Mucosa of stomach (tissue), 1 donor: Measurements from ENCODE around the gene AMIGO2.
"Not testable (repeated sequence)": the region's sequence is repeated elsewhere in the genome, so short reads cannot be mapped to it uniquely, and the experiment has no call there.

Experiments
- H3K27me3 ChIP-seq: one replicate; pipeline ENCODE4 v1.7.0; 2013; ENCODE audit warnings: mild to moderate bottlenecking, low read length; ENCODE audit not compliant: control insufficient read depth, insufficient read depth
- H3K36me3 ChIP-seq: one replicate; pipeline ENCODE4 v1.7.0; 2013; ENCODE audit warnings: low read length; ENCODE audit not compliant: control insufficient read depth, insufficient read depth
- H3K4me1 ChIP-seq: one replicate; pipeline ENCODE4 v1.7.0; 2013; ENCODE audit warnings: mild to moderate bottlenecking, low read length; ENCODE audit not compliant: control insufficient read depth, insufficient read depth
- H3K4me3 ChIP-seq: one replicate; pipeline ENCODE4 v1.7.0; 2013; ENCODE audit warnings: low read length
- H3K9ac ChIP-seq: one replicate; pipeline ENCODE4 v1.7.0; 2013; ENCODE audit warnings: mild to moderate bottlenecking, low read length, moderate library complexity
- H3K9me3 ChIP-seq: one replicate; pipeline ENCODE4 v1.7.0; 2013; ENCODE audit warnings: mild to moderate bottlenecking, low read length, moderate library complexity; ENCODE audit not compliant: control insufficient read depth
- donor health status: Pancreatic carcinoma.

Gene AMIGO2, protein sequence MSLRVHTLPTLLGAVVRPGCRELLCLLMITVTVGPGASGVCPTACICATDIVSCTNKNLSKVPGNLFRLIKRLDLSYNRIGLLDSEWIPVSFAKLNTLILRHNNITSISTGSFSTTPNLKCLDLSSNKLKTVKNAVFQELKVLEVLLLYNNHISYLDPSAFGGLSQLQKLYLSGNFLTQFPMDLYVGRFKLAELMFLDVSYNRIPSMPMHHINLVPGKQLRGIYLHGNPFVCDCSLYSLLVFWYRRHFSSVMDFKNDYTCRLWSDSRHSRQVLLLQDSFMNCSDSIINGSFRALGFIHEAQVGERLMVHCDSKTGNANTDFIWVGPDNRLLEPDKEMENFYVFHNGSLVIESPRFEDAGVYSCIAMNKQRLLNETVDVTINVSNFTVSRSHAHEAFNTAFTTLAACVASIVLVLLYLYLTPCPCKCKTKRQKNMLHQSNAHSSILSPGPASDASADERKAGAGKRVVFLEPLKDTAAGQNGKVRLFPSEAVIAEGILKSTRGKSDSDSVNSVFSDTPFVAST

GRCh38 chr12:47079468-47079980, at the start of gene AMIGO2, which contains the start of gene PCED1B:
Gene AMIGO2 (minus strand): TSS chr12:47079959. CDS start chr12:47079002, 957 bp downstream.
Gene PCED1B (plus strand): TSS chr12:47079621. CDS start chr12:47235064, 155,443 bp downstream.
- H3K27me3 ChIP-seq, result peaks cover 15% of the 10 kb centered on the region
- no peaks in the 10 kb centered on the region for H3K36me3 ChIP-seq
- H3K9ac ChIP-seq, result peak within 1 kb of the TSS; percentile 77
- peaks cover 15% of the 10 kb centered on the region for H3K4me1 ChIP-seq
- H3K4me3 ChIP-seq, result peak within 1 kb of the TSS; percentile 74
- H3K9me3 ChIP-seq, result no peaks in the 10 kb centered on the region

DNA sequence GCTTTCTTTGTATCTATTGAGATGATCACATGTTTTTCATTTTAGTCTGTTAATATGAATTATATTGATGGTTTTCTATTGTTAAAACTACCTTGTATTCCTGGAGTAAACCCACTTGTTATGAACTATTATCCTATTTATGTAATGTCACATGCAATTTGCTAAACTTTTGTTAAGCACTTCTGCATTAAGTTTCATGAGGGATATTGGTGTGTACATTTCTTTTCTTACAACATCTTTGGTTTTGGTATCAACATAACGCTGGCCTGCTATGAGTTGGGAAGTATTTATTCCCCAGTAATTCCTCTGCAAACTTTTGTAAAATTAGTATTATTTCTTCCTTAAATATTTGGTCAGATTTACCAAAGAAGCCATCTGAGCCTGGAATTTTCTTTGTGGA, 46.5 kb upstream of the AMIGO2 start:
- no peak overlapping the region for H3K4me3 ChIP-seq
- no peaks in the 10 kb centered on the region for H3K27me3 ChIP-seq
- H3K36me3 ChIP-seq, result no peaks in the 10 kb centered on the region
- H3K9ac ChIP-seq, result no peak overlapping the region
- no peaks in the 10 kb centered on the region for H3K9me3 ChIP-seq
- H3K4me1 ChIP-seq, result no peaks in the 10 kb centered on the region

GRCh38 chr12:47124451-47124850, 44.7 kb upstream of the AMIGO2 start:
- Histone ChIP-seq H3K4me3 (no peak overlapping the region), H3K4me1 (no peaks in the 10 kb centered on the region), H3K27me3 (no peaks in the 10 kb centered on the region), H3K9me3 (no peaks in the 10 kb centered on the region), H3K9ac (no peak overlapping the region), H3K36me3 (no peaks in the 10 kb centered on the region)

DNA sequence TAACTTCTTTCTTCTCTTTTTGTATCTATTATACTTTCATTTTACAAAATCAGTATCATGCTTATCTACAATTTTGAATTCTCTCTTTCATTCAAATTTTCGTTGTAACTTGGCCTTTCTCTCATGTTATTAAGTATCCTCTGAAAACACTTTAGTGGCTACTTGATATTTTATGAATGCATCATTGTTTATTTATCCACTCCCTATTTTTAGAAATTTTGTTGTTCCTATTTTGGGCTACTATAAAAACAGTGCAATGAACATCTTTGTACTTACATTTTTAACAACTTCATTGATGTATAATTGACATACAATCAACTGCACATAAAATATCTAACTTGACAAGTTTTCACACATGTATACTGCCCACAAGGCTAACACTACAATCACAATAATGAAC, 44.0 kb upstream of the AMIGO2 start:
- H3K27me3 ChIP-seq, result no peaks in the 10 kb centered on the region
- H3K9me3 ChIP-seq, result no peaks in the 10 kb centered on the region

GRCh38 chr12:47122602-47123001, 42.8 kb upstream of the AMIGO2 start:
- no peak overlapping the region for H3K9ac ChIP-seq
- H3K9me3 ChIP-seq, result no peaks in the 10 kb centered on the region
- no peaks in the 10 kb centered on the region for H3K27me3 ChIP-seq
- H3K4me3 ChIP-seq, result no peak overlapping the region
- H3K4me1 ChIP-seq, result no peaks in the 10 kb centered on the region
- no peaks in the 10 kb centered on the region for H3K36me3 ChIP-seq

More for the DNA sequence above, 44.0 kb upstream of the AMIGO2 start:
- H3K36me3 ChIP-seq, result no peaks in the 10 kb centered on the region
- H3K4me1 ChIP-seq, result no peaks in the 10 kb centered on the region
- H3K9ac ChIP-seq, result no peak overlapping the region
- no peak overlapping the region for H3K4me3 ChIP-seq

DNA sequence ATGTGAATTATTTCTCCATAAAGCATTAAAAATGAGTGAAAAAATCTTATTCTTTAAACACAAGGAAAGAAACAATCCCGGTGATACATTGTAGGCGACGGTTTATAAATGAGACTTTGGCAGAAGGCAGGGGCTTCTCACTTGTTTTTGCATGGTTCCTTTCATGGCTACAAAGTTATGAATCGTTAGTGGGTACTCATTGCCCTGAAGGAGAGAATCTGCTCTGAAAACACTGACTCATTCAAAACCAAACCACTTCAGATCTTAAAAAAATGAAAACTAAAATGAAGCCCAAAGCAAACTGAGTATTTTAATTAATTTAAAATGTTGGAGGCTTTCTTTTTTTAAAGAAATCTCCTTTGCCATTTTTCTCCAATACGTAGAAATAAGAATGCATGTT, 41.4 kb upstream of the AMIGO2 start:
- Histone ChIP-seq H3K9me3 (no peaks in the 10 kb centered on the region), H3K4me3 (no peak overlapping the region), H3K9ac (no peak overlapping the region), H3K27me3 (no peaks in the 10 kb centered on the region), H3K4me1 (no peaks in the 10 kb centered on the region), H3K36me3 (no peaks in the 10 kb centered on the region)

- no peaks in the 10 kb centered on the region for H3K4me1 ChIP-seq
- H3K36me3 ChIP-seq, result no peaks in the 10 kb centered on the region
Measured at GRCh38 chr12:47120736-47121135, 41.0 kb upstream of the AMIGO2 start.

DNA sequence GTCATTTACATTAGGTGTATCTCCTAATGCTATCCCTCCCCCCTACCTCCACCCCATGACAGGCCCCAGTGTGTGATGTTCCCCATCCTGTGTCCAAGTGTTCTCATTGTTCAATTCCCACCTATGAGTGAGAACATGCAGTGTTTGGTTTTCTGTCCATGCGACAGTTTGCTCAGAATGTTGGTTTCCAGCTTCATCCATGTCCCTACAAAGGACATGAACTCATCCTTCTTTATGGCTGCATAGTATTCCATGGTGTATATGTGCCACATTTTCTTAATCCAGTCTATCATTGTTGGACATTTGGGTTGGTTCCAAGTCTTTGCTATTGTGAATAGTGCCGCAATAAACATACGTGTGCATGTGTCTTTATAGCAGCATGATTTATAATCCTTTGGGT, 37.5 kb upstream of the AMIGO2 start:
- not testable (repeated sequence) for H3K36me3 ChIP-seq, H3K27me3 ChIP-seq, H3K4me3 ChIP-seq, H3K9ac ChIP-seq, H3K9me3 ChIP-seq, H3K4me1 ChIP-seq

More at GRCh38 chr12:47120736-47121135, 41.0 kb upstream of the AMIGO2 start:
- H3K9ac ChIP-seq, result no peak overlapping the region
- H3K4me3 ChIP-seq, result no peak overlapping the region
- H3K9me3 ChIP-seq, result no peaks in the 10 kb centered on the region
- H3K27me3 ChIP-seq, result no peaks in the 10 kb centered on the region

DNA sequence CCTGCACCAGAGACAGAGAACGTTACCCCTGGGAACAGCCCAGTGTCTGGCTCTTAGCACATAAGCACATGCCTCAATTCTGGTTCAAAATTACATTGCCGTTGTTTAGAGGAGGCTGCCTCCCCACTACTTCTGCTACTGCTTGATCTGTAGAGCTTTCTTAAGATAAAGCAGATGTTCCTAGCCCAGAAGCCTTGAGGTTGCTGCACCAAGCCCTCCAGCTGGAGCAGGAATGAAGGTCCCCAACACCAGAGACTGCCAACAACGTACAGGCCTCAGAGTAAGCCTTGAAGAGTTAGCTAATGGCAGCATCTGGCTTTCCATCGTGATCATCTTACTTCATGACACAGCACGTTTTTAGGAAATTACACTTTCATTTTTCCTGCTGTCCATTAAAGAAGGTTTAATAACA, 34.7 kb upstream of the AMIGO2 start:
- Histone ChIP-seq H3K36me3 (no peaks in the 10 kb centered on the region), H3K9me3 (no peaks in the 10 kb centered on the region), H3K9ac (no peak overlapping the region), H3K4me3 (no peak overlapping the region), H3K27me3 (no peaks in the 10 kb centered on the region), H3K4me1 (no peaks in the 10 kb centered on the region)

- H3K9me3 ChIP-seq, result no peaks in the 10 kb centered on the region
- H3K4me1 ChIP-seq, result no peaks in the 10 kb centered on the region
- H3K36me3 ChIP-seq, result no peaks in the 10 kb centered on the region
Measured at GRCh38 chr12:47112679-47113078, 32.9 kb upstream of the AMIGO2 start.

GRCh38 chr12:47111854-47112253, 32.1 kb upstream of the AMIGO2 start:
- Histone ChIP-seq H3K9me3 (no peaks in the 10 kb centered on the region), H3K4me1 (no peaks in the 10 kb centered on the region), H3K36me3 (no peaks in the 10 kb centered on the region), H3K9ac (no peak overlapping the region), H3K27me3 (no peaks in the 10 kb centered on the region), H3K4me3 (no peak overlapping the region)

More at GRCh38 chr12:47112679-47113078, 32.9 kb upstream of the AMIGO2 start:
- Histone ChIP-seq H3K9ac (no peak overlapping the region), H3K27me3 (no peaks in the 10 kb centered on the region), H3K4me3 (no peak overlapping the region)

GRCh38 chr12:47111392-47111778, 31.6 kb upstream of the AMIGO2 start:
- Histone ChIP-seq H3K9me3 (no peaks in the 10 kb centered on the region), H3K4me1 (no peaks in the 10 kb centered on the region), H3K4me3 (no peak overlapping the region)

More at GRCh38 chr12:47111392-47111778, 31.6 kb upstream of the AMIGO2 start:
- Histone ChIP-seq H3K27me3 (no peaks in the 10 kb centered on the region), H3K36me3 (no peaks in the 10 kb centered on the region), H3K9ac (no peak overlapping the region)
